NB4 (cell line): ENCODE measurements around the gene IGF1R.

Experiments used
- POLR2A ChIP-seq: IDR thresholded peaks from 2 replicates; pipeline ENCODE4 v1.6.1; 2011; ENCODE audit warnings: mild to moderate bottlenecking; ENCODE audit not compliant: insufficient read length; ENCODE audit errors: extremely low read depth
- TF ChIP-seq, protein P1 (sequence below): IDR thresholded peaks from 2 replicates; pipeline ENCODE4 v1.6.1; 2011; ENCODE audit warnings: low read depth, low read length
- TF ChIP-seq, protein P2 (sequence below): IDR thresholded peaks from one replicate; pipeline ENCODE4 v1.5.1; 2012; ENCODE audit warnings: low read depth, low read length

- TF ChIP-seq, protein P1, sequence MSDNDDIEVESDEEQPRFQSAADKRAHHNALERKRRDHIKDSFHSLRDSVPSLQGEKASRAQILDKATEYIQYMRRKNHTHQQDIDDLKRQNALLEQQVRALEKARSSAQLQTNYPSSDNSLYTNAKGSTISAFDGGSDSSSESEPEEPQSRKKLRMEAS: no peak
- TF ChIP-seq POLR2A: no peak
- TF ChIP-seq, protein P2, sequence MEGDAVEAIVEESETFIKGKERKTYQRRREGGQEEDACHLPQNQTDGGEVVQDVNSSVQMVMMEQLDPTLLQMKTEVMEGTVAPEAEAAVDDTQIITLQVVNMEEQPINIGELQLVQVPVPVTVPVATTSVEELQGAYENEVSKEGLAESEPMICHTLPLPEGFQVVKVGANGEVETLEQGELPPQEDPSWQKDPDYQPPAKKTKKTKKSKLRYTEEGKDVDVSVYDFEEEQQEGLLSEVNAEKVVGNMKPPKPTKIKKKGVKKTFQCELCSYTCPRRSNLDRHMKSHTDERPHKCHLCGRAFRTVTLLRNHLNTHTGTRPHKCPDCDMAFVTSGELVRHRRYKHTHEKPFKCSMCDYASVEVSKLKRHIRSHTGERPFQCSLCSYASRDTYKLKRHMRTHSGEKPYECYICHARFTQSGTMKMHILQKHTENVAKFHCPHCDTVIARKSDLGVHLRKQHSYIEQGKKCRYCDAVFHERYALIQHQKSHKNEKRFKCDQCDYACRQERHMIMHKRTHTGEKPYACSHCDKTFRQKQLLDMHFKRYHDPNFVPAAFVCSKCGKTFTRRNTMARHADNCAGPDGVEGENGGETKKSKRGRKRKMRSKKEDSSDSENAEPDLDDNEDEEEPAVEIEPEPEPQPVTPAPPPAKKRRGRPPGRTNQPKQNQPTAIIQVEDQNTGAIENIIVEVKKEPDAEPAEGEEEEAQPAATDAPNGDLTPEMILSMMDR: no peak
Measured at GRCh38 chr15:98958076-98958475, 309.7 kb downstream of the IGF1R start.
